ENCODE data around the gene HP. TPM values are rescaled to one million over a fixed set of nuclear protein-coding genes. Genes with fewer than 3 reads are reported as not detected.

Gene HP
- total RNA-seq, 1 donor from 2014 or later: not detected

GRCh38 chr16:72109966-72110530 is 55.7 kb downstream of the HP start:
- Mint-ChIP-seq H3K36me3 (peaks cover 55% of the 10 kb centered on the region), H3K27me3 (ENCODE audit: low read depth) (no peaks in the 10 kb centered on the region), H3K27ac (no peak overlapping the region), H3K9me3 (peaks cover 6% of the 10 kb centered on the region), H3K4me3 (no peak overlapping the region), H3K4me1 (no peaks in the 10 kb centered on the region)
- no peak for DNase-seq (ENCODE audit: low spot score in 2 of 2, unreplicated experiment in 2 of 2)
- TF ChIP-seq, protein P1, sequence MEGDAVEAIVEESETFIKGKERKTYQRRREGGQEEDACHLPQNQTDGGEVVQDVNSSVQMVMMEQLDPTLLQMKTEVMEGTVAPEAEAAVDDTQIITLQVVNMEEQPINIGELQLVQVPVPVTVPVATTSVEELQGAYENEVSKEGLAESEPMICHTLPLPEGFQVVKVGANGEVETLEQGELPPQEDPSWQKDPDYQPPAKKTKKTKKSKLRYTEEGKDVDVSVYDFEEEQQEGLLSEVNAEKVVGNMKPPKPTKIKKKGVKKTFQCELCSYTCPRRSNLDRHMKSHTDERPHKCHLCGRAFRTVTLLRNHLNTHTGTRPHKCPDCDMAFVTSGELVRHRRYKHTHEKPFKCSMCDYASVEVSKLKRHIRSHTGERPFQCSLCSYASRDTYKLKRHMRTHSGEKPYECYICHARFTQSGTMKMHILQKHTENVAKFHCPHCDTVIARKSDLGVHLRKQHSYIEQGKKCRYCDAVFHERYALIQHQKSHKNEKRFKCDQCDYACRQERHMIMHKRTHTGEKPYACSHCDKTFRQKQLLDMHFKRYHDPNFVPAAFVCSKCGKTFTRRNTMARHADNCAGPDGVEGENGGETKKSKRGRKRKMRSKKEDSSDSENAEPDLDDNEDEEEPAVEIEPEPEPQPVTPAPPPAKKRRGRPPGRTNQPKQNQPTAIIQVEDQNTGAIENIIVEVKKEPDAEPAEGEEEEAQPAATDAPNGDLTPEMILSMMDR (IDR thresholded peaks at IDR 0.05; ENCODE audit: unreplicated experiment): no peak

Other genes with a start within 250 kb of the HP start
- 103 to 109 TPM (median 108 TPM) in 3 replicates for gene AP1G1, start 245.7 kb upstream of the HP start, total RNA-seq
- gene ATXN1L, start 208.5 kb upstream of the HP start, total RNA-seq: 31.6 to 32.5 TPM (median 31.9 TPM) in 3 replicates
- gene ZNF821, start 170.3 kb upstream of the HP start, total RNA-seq: 25.2 to 28.8 TPM (median 27.1 TPM) in 3 replicates
- gene IST1, start 159.0 kb upstream of the HP start, total RNA-seq: 307 to 309 TPM (median 309 TPM) in 3 replicates
- gene PKD1L3, start 54.1 kb upstream of the HP start, total RNA-seq: 0.04 to 0.05 TPM in 2 of 3 replicates, not detected in the other
- gene DHODH, start 45.8 kb upstream of the HP start, total RNA-seq: 9.2 to 11.7 TPM (median 11.5 TPM) in 3 replicates
- 0.22 to 0.33 TPM (median 0.29 TPM) in 3 replicates for gene HPR, start 8.7 kb downstream of the HP start, total RNA-seq
- 16.1 to 17.6 TPM (median 16.7 TPM) in 3 replicates for gene TXNL4B, start 39.1 kb downstream of the HP start, total RNA-seq
- gene DHX38, start 39.3 kb downstream of the HP start, total RNA-seq: 83.8 to 90.9 TPM (median 85.4 TPM) in 3 replicates
- 3.7 to 5.7 TPM (median 4.9 TPM) in 3 replicates for gene PMFBP1, start 117.7 kb downstream of the HP start, total RNA-seq

Measured in mesothelial cell of epicardium (in vitro differentiated cells).